Stimulated activated CD4-positive, alpha-beta T cell treated with anti-CD3 and anti-CD28 coated beads, Interleukin-4, amount 100 ng/mL, for 4 hours (primary cell): Measurements from ENCODE around the gene SLC46A1.
A peak's percentile ranks its signal among the peaks of the same experiment; 100 is the strongest.

ENCODE experiments used
- DNase-seq, 2 experiments: peaks; one replicate each; pipeline ENCODE4 v3.0.0-alpha.2; 2020

Gene SLC46A1

GRCh38 chr17:28402844-28403243, 3.2 kb downstream of the SLC46A1 start:
- DNase-seq = no peak

DNA sequence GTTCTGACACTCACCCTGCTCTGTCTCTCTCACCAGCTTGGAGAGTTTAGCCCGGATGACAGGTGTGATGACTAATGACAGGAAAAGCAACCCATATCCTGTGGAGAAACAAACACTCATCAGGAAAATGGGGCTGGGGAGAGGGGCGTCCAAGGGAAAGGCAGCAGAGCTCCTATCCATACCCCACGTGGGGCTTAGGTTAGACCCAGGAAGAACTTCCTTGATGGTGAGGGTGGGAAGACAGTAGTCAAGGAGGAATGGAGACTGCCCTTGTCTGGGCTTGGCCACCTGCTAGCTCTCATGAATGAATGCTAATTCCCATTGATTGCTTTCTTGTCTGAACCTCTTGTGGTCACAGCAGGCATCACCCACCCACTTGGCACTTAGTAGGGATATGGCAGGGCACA, 3.8 kb downstream of the SLC46A1 start:
- DNase-seq = no peak

DNA sequence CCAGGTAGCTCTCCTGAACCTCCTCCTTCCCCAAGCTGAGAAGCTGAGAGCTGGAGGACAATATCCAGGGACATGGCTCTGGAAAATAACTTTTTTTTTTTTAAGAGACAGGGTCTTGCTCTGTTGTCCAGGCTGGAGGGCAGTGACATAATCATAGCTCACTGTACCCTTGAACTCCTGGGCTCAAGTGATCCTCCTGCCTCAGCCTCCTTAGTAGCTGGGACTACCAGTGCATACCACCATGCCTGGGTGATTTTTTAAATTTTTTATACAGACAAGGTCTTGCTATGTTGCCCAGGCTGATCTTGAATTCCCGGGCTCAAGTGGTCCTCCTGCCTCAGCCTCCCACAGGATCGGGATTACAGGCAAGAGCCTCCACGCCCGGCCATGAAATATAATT, 6.2 kb downstream of the SLC46A1 start:
- DNase-seq = no peak

DNA sequence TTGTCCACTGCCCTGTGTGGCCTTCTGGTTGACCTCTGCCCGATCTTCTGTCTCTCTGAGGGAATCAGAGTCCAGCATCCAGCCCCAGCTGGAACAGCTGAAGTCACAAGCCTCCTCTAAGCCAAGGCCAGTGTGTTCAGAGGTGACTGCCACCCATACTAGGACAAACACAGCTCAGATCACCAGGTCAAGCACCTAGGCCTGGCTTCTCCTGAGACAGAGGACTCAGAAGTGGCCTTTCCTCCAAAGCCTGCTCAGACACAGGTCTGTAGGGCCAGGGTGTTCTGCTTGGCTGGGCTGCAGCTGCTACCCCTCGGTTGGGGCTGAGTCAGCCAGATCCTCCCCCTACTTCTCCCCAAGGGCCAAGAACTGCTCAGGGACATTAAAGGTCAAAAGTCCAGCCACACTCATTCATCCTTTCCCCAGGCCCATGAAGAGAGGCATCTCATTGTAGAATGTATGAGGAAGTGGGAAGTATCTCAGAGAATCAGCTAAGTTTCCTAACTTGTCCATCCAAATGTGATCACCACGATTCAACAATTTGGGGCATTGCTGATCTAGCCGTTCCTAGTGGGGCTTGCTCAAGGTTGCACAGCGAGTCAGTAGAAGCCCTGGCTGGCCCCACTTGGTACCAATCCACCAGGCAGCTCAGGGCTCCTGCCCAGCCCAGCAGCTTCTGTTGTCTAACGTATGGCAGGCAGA, 7.6 kb downstream of the SLC46A1 start:
- no peak for DNase-seq

DNA sequence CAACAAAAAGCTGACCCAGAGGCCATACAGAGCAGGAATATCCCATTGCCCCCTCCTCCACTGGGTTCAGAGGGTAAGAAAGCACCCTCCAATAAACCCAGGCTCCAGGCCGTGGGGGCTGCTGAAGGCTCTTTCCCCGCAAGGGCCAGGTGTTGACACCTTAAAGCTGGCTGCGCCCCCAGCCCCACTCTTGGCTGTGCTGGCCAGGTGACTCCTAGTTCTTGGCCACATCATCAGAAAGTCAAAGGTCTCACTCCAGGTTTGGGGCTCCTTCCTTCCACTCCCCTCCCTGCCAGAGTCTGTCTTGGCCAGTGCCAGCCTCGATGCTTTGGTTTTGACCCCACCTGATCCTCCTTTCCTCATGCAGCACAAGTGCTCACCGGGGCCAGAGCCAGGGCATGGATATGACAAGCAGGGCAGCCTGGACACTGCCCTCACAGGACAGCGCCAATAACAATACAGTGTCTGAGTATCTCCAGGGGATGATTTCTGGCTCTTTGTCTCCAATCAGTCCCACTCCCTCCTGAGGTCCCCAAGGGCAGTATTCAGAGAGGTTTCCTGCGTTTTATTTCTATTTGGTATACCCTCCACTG, 8.2 kb downstream of the SLC46A1 start:
- no peak for DNase-seq

DNA sequence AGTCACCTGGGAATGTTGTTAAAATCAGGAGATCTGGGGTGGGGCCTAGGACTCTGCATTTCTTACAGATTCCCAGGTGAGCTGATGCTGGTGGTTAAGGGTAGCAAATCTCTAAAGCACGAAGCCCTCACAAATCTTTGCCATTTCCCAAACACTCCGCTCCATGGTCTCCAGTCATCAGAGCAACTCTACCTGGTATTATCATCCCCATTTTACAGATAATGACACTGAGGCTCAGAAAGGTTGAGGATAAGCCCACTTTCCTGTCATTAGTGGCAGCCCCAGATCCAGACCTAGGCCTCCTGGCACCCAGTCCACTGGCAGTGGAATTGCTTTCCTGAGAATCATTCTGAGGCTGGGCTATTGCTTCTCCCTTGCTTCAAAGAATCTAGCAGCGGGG, 8.7 kb downstream of the SLC46A1 start:
- no peak for DNase-seq

DNA sequence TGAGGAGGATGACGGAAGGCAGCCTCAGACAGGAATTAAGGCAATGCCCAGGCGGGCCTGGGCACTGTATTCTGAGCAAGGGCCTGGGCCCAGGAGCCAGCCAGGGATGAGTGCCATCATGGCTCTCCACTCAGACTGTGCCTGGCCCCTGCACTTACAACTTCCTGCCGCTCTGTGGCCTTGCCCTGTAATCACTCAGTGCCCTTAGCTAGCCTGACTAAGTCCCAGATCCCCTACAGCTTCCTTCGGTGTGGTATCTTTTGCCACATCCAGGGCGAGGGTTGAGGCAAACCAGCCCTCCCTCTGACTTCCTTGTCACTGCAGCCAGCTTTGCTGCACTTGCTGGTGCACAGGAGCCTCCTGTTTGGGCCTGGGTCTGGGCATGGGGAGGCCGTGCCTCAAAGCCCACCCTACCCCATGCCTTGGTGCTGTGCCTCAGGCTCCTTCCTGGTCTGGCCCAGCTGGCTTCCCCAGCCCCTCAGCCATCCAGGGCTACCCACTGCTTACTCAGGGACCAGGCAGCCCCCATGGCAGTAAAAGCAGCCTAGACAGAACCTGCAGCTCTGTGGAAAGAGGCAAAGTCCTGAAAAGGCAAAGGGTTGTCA, 9.3 kb downstream of the SLC46A1 start:
- no peak for DNase-seq

DNA sequence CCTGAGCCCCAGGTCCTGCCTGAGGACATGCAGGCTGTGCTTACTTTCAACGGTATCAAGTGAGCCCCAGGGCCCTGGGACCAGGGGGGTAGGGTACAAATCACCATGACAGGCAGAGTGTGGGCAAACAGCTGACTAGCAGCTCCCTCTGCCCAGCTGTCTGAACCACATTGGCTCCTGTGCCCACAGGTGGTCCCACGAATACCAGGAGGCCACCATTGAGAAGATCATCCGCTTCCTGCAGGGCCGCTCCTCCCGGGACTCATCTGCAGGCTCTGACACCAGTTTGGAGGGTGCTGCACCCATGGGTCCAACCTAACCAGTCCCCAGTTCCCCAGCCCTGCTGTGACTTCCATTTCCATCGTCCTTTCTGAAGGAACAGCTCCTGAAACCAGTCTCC, 10.0 kb downstream of the SLC46A1 start:
- no peak for DNase-seq

DNA sequence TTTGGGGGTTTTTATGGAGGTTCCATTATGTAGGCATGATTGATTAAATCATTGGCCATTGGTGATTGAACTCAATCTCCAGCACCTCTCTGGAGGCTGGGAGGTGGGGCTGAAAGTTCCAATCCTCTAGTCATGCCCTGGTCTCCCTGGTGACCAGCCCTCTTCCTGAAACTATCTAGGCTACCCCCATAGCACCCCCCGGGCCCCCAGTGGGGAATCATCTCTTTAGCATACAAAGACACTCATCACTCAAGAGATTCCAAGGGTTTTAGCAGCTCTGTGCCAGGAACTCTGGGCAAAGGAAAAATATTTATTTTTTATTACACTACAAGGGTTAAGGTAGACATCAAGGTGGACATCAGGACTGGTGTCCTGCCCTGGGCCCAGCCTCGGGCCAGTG, 10.6 kb downstream of the SLC46A1 start:
- no peak for DNase-seq

- no peak for DNase-seq
Measured at GRCh38 chr17:28394337-28395116, 11.5 kb downstream of the SLC46A1 start.

DNA sequence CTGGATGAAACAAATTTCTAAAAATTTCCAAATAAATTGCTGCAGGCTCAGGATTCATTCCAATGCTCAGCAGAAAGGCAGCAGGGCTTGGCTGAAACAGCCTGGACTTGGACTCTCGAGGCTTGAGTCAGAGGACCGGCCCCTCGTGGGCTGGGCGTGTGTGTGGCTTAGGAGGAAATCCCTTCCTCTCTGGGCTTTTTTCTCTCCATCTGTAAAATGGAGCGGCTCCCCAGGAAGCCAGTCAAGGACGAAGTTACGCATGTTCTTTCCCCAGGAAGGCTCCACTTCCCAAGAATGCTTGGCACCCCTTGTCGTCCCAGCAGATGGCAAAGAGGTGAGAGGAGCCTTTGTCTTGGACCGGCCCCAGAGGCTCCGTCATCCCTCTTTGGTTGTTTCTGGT, 13.5 kb downstream of the SLC46A1 start:
- no peak for DNase-seq

GRCh38 chr17:28391401-28391800, 14.6 kb downstream of the SLC46A1 start:
- no peak for DNase-seq

- no peak for DNase-seq
Measured at GRCh38 chr17:28390984-28391383, 15.0 kb downstream of the SLC46A1 start.

GRCh38 chr17:28390563-28390962, 15.4 kb downstream of the SLC46A1 start:
- no peak for DNase-seq

- no peak for DNase-seq
Measured at GRCh38 chr17:28390141-28390540, 15.9 kb downstream of the SLC46A1 start.

DNA sequence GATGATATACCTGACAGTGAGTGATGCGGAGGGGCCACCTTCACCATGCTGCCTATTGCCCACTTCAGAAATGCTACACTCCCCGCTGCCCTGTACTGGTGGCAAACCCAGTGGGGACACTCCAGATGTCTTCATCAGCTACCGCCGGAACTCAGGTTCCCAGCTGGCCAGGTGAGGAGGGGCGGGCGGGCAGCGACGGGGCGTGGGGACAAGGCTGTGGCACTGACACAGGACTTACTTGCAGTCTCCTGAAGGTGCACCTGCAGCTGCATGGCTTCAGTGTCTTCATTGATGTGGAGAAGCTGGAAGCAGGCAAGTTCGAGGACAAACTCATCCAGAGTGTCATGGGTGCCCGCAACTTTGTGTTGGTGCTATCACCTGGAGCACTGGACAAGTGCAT, 17.9 kb downstream of the SLC46A1 start:
- DNase-seq = no peak

- no peak for DNase-seq
Measured at GRCh38 chr17:28386391-28386790, 19.6 kb downstream of the SLC46A1 start.

- no peak for DNase-seq
Measured at GRCh38 chr17:28385406-28385805, 20.6 kb downstream of the SLC46A1 start.

GRCh38 chr17:28385037-28385400, 21.0 kb downstream of the SLC46A1 start:
- no peak for DNase-seq

GRCh38 chr17:28384281-28385036, 21.6 kb downstream of the SLC46A1 start:
- DNase-seq = peak; percentile 57 to 59

GRCh38 chr17:28381141-28381825, 24.7 kb downstream of the SLC46A1 start:
- no peak for DNase-seq
